Fibroblast of pulmonary artery (primary cell): ENCODE measurements around the gene HNRNPA3.

ENCODE experiments used
- DNase-seq: peaks from one replicate; pipeline ENCODE4 v3.0.0-alpha.2; 2010; ENCODE audit warnings: low read depth
- H3K4me3 ChIP-seq: replicated peaks from 2 replicates; pipeline ENCODE4 v1.5.1; 2011; ENCODE audit warnings: low read depth, mild to moderate bottlenecking, control low read depth, low read length, moderate library complexity
- TF ChIP-seq, protein P1 (sequence below): IDR thresholded peaks from 2 replicates; pipeline ENCODE4 v1.5.1; 2011; ENCODE audit warnings: mild to moderate bottlenecking, control low read depth, low read length, inconsistent platforms; ENCODE audit errors: missing control alignments

HNRNPA3 gene

DNA sequence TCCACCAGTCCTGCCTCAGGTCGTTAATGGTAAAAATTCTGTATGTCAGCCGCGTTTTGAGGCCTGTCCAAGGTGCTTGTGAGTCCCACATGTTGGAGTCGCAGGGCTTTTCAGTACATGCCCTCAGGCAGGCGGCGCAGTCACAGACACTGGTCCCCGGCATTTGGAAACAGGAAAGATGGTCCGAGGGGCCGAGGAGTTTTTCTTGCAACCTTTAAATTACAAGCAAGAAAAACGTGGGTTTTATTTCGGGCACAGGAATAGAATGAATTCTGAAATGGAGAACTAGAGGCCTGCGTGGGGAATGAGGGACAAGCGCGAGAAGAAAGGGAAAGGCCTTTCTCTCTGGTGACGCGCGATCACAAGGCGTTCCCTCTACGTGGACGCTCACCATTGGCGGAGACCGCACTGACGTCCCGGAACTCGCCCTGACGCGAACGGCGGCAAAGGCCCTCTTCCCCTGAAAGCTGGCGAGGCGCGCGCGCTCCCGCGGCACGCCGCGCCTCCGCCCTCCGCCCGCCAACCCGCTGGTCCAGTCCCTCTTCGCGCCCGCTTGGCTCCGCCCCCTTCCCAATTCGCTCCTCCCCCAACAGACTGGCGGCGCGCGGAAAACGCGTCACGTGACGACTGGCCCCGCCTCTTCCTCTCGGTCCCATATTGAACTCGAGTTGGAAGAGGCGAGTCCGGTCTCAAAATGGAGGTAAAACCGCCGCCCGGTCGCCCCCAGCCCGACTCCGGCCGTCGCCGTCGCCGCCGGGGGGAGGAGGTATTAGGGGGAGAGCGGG is at the start of gene HNRNPA3:
Gene HNRNPA3 (plus strand): TSS at position 689 of the 785 bp plus-strand sequence. CDS start 6 bp downstream, at position 695.
- TF ChIP-seq, protein P1, sequence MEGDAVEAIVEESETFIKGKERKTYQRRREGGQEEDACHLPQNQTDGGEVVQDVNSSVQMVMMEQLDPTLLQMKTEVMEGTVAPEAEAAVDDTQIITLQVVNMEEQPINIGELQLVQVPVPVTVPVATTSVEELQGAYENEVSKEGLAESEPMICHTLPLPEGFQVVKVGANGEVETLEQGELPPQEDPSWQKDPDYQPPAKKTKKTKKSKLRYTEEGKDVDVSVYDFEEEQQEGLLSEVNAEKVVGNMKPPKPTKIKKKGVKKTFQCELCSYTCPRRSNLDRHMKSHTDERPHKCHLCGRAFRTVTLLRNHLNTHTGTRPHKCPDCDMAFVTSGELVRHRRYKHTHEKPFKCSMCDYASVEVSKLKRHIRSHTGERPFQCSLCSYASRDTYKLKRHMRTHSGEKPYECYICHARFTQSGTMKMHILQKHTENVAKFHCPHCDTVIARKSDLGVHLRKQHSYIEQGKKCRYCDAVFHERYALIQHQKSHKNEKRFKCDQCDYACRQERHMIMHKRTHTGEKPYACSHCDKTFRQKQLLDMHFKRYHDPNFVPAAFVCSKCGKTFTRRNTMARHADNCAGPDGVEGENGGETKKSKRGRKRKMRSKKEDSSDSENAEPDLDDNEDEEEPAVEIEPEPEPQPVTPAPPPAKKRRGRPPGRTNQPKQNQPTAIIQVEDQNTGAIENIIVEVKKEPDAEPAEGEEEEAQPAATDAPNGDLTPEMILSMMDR = peak; percentile 19
- DNase-seq = peak; percentile 99
- H3K4me3 ChIP-seq = peak within 1 kb of the TSS; percentile 98

DNA sequence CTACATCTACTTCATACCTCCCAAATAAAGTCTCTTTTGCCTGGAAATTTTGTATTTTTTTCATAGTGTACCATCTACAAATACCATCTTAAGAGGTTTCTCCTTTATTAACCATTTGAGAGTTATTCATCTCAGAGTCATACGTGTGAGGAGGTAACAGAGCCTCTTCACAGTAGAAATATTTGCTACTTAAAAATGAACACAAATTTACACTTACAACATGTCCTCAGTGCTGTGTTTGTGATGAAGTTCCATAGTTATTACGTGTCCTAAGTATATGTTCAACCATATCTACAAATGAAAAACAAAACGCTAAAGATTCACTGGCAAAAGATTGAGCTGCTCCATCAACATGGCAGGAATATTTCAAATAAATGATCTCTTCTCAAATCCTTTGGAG is 48.5 kb upstream of the HNRNPA3 start:
- H3K4me3 ChIP-seq = peak overlapping the region; percentile 30
- no peak for DNase-seq
- TF ChIP-seq, protein P1 = no peak

DNA sequence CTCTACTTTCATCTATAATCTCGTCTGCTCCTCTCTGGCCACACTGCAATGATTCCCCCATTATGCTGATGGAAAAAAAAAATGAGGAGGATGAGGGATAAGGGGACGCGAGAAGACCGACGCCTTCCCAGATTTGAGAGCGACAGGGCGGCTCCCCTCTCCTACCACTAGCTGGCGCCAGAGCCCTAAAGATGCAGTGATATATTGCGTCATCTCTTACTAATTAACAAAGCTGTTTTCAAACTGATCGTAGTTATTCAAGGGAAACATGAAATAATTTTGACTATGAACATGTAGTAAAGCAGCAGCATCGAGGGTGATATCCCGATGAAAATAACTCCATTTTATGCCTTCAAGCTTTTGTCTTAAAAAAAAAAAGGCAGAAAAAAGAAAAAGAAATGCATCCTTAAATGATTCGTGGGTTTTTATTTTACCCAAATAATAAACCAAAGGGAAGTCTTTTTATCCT is 48.0 kb upstream of the HNRNPA3 start:
- TF ChIP-seq, protein P1 = no peak
- peak overlapping the region; percentile 33 for H3K4me3 ChIP-seq
- DNase-seq = peak; percentile 83

DNA sequence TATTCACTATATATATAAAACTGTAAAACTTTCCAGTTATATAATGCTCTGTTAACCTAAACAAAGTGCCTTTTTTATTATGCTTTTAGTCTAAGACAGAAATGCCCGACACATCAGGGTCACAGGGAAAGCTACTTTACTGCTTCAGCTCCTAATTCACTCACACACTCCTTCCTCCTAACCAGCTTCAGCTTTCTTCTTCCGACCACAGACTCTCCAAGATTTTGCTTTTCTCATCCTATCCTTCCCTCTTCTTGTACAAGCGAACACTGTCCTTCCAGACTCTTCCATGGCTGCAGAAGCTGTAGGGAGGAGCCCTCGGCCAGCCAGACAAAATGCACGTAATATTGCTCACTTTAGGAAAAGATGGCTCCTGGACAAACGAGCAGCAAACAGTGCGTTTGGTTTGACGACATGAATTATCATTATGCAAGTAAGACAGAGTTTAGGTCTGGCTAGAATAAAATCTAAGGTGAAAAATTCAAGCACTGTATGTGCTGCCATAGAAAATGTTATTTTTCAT is 47.5 kb upstream of the HNRNPA3 start:
- peak; percentile 66 for DNase-seq
- H3K4me3 ChIP-seq = peak overlapping the region; percentile 33
- TF ChIP-seq, protein P1 = no peak

DNA sequence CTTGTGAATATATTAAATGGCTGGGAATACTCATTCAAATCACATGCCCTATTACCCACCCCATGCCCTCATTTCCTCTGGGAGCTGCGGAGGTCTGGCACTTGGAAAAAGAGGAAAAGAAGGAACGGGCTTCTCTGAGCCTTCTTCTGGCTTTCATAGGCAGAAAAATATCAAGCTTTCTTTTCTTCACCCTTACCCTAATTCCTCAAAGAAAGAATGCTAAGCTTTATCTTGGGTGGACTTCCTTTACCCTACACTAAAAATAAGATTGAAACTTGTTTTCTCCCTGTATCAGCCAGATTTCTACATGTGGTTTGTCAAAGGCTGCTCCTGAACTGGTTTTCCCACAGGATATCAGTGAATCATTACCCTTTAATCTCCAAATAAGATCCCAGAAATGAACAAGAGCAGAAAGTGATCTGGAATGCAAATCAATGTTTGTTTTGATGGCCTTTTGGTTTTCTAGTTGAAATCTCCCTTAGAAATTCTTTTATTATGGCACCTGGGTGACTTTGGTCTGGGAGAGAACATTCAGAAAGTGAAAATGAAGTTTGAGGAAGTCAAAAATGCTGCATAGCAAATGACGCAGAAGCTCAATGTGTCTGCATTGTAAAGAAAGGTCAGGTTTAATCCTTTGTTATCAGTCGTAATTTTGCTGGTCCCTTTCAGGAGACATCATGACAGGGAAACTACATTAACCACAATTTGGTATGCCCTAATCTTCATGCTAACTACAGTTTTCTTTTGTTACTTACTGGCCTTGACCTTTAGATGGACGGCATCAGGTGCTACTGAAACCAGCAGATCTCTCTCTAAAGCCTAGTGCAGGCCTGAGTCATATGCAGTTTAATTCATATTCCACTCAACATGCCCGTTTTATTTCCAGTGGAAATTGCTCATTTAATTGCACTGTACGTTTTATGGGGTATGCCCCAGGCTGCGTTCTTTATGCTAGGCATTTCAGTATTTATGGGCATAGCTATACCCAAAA is 46.6 kb upstream of the HNRNPA3 start:
- peak overlapping the region; percentile 33 for H3K4me3 ChIP-seq
- peak; percentile 71 for DNase-seq
- TF ChIP-seq, protein P1 = no peak

DNA sequence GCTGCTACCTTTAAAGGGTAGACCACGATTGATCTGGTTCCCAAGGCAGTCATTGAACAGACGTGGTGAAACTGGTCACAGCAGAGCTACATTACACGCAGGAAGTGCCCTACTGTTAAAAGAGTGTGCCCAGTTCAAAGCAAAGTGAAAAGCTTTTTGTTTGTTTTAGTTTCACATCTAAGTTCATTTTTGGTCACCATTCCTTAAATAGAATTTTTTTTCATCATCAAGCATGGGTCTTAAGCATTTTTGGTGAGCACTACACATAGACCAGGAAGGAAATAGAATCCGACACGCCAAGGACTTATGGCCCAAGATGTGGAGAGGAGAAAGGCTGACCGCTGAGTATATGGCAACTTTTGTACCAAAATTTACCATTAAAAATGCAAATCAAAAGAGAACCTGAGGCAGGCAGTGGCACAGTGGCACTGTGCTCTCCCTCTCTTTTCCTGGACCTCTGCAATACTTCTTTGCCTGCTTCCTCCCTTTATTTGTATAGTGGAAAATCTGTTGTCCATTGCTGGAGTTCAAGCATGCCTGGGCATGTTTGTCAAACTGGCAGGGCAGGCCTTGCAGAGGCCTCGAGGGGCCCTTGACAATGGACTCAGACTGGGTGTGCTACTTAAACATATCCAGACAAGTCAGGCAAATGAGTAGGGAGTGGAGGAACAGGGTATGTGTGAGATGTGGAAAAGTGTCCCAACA is 42.6 kb upstream of the HNRNPA3 start:
- no peak overlapping the region for H3K4me3 ChIP-seq
- TF ChIP-seq, protein P1 = no peak
- no peak for DNase-seq
